AG04449 (cell line): ENCODE data around the gene DCBLD2.

ENCODE experiments used
- CTCF ChIA-PET: fragments of 350-600 bp; formaldehyde crosslinking; extraction: SDS; loops from one replicate; lab custom pipeline; 2021; ENCODE audit warnings: antibody characterized with exemption; lab: Yijun Ruan, JAX
- POLR2A ChIA-PET: fragments of 400-600, 350-600 bp; formaldehyde crosslinking; extraction: SDS; loops from one replicate; lab custom pipeline; 2020; ENCODE audit warnings: antibody characterized with exemption, inconsistent platforms; lab: Yijun Ruan, JAX
- DNase-seq: peaks from one replicate; pipeline ENCODE4 v3.0.0-alpha.2; 2010; ENCODE audit warnings: low read depth, low spot score
- H3K4me3 ChIP-seq: 2 replicates; pipeline ENCODE4 v1.5.1; 2011; ENCODE audit warnings: low read depth, mild to moderate bottlenecking, control low read depth, low read length
- CTCF ChIP-seq: IDR thresholded peaks from one replicate; pipeline ENCODE4 v1.5.1; 2011; ENCODE audit warnings: mild to moderate bottlenecking, moderate library complexity, low read length, control low read depth, inconsistent platforms; ENCODE audit not compliant: insufficient read depth; ENCODE audit errors: missing control alignments

The DCBLD2 gene

GRCh38 chr3:98918586-98918985, 17.1 kb upstream of the DCBLD2 start:
- no peak overlapping the region for H3K4me3 ChIP-seq
- POLR2A ChIA-PET = interaction anchor here (1.2 kb wide), 1 partner anchor 17 kb away, joined by 3 read pairs; the partner anchor contains the start of gene DCBLD2
- no peak for DNase-seq
- TF ChIP-seq CTCF = no peak
- CTCF ChIA-PET = interaction anchor here (0.9 to 1.3 kb wide), 3 partner anchors 63 to 317 kb away, joined by 3 read pairs; no protein-coding TSS in a partner anchor

GRCh38 chr3:98917608-98918007, 16.1 kb upstream of the DCBLD2 start:
- no peak overlapping the region for H3K4me3 ChIP-seq
- DNase-seq = no peak
- CTCF ChIA-PET = interaction anchor here (1.0 kb wide), 1 partner anchor 100 kb away, joined by 3 read pairs; no protein-coding TSS in a partner anchor
- POLR2A ChIA-PET = interaction anchor here (0.6 kb wide), 1 partner anchor 43 kb away, joined by 3 read pairs; no protein-coding TSS in a partner anchor
- no peak for TF ChIP-seq CTCF

- H3K4me3 ChIP-seq = no peak overlapping the region
- ChIA-PET CTCF (no interaction called here), POLR2A (no interaction called here)
- TF ChIP-seq CTCF = no peak
- DNase-seq = no peak
Observed at GRCh38 chr3:98914210-98915080, 12.9 kb upstream of the DCBLD2 start.

GRCh38 chr3:98912448-98912847, 11.0 kb upstream of the DCBLD2 start:
- no peak for TF ChIP-seq CTCF
- ChIA-PET POLR2A (no interaction called here), CTCF (interaction anchor here (1.0 to 1.7 kb wide), 4 partner anchors 9 to 95 kb away, joined by 3 to 6 read pairs (median 4); partner anchors contain the start of gene DCBLD2)
- H3K4me3 ChIP-seq = no peak overlapping the region
- no peak for DNase-seq

- POLR2A ChIA-PET = interaction anchor here (0.9 kb wide), 1 partner anchor 15 kb away, joined by 3 read pairs; no protein-coding TSS in a partner anchor
- CTCF ChIA-PET = interaction anchor here (0.8 to 5.1 kb wide), 3 partner anchors 16 to 88 kb away, joined by 3 to 20 read pairs (median 3); no protein-coding TSS in a partner anchor
- no peak overlapping the region for H3K4me3 ChIP-seq
- TF ChIP-seq CTCF = no peak
- DNase-seq = peak; percentile 57
Observed at GRCh38 chr3:98906230-98906629, 4.7 kb upstream of the DCBLD2 start.

- ChIA-PET CTCF (interaction anchor here (1.9 to 5.1 kb wide), 2 partner anchors 16 to 90 kb away, joined by 4 to 20 read pairs; no protein-coding TSS in a partner anchor), POLR2A (no interaction called here)
- DNase-seq = no peak
- TF ChIP-seq CTCF = no peak
- no peak overlapping the region for H3K4me3 ChIP-seq
Observed at GRCh38 chr3:98903705-98904481, 2.4 kb upstream of the DCBLD2 start.
